B cell (primary cell): ENCODE results near the gene CDK6. TPM values are rescaled to one million over a fixed set of nuclear protein-coding genes. Genes with fewer than 3 reads are reported as not detected.

ENCODE experiments used
- ATAC-seq: fragments of 200-7000 bp; cut with Tn5 transposase; one replicate; pipeline ENCODE4 v1.10.0; 2021; ENCODE audit warnings: low read depth, mild to moderate bottlenecking, moderate number of reproducible peaks, moderate library complexity
- CTCF ChIA-PET: fragments of 350-600 bp; sonication (Branson Sonifier 250); formaldehyde crosslinking; loops from one replicate; lab custom pipeline; 2021; ENCODE audit warnings: antibody characterized with exemption, inconsistent platforms; lab: Charles Lee
- POLR2A ChIA-PET: fragments of 350-600 bp; sonication (Branson Sonifier 250); formaldehyde crosslinking; loops from one replicate; lab custom pipeline; 2021; ENCODE audit warnings: antibody characterized with exemption; lab: Charles Lee
- DNase-seq: peaks from one replicate; pipeline ENCODE4 v3.0.0; 2013
- H2AFZ ChIP-seq: 2 replicates; pipeline ENCODE4 v1.6.1; 2012; ENCODE audit warnings: mild to moderate bottlenecking, low read depth, low read length; ENCODE audit not compliant: insufficient read depth, poor library complexity, severe bottlenecking
- H3K27ac ChIP-seq, 2 donors: 1 replicate in 1 of 2; 2 replicates in 1 of 2; pipeline ENCODE4 v1.5.1; 2012 to 2013; ENCODE audit warnings: low read length in 2 of 2, mild to moderate bottlenecking in 2 of 2, moderate library complexity in 1 of 2
- H3K27me3 ChIP-seq, 4 experiments: fragments of 200-600 bp in 1 of 4; sonication (generic) in 1 of 4; replicated peaks in 1 of 4; 1 replicate in 2 of 4; 2 replicates in 2 of 4; pipeline versions ENCODE4 v1.6.1 to v1.7.0; 2013 to 2016; ENCODE audit warnings: low read length in 3 of 4, mild to moderate bottlenecking in 2 of 4, mixed read lengths in 1 of 4, moderate library complexity in 1 of 4; ENCODE audit not compliant: insufficient read depth in 4 of 4, control insufficient read depth in 3 of 4; ENCODE audit errors: control extremely low read depth in 1 of 4
- H3K36me3 ChIP-seq, 2 experiments: replicated peaks in 1 of 2; 1 replicate in 1 of 2; 2 replicates in 1 of 2; pipeline versions ENCODE4 v1.6.1 to v1.7.1; 2013; ENCODE audit warnings: low read length in 1 of 2; ENCODE audit not compliant: insufficient read depth in 2 of 2, control insufficient read depth in 1 of 2; ENCODE audit errors: control extremely low read depth in 1 of 2, extremely low read depth in 1 of 2
- H3K4me1 ChIP-seq, 2 donors: fragments of 200-600 bp in 1 of 2; sonication (generic) in 1 of 2; 1 replicate in 1 of 2; 2 replicates in 1 of 2; pipeline versions ENCODE4 v1.5.1 to v1.6.1; 2013 to 2017; ENCODE audit warnings: low read length in 2 of 2; ENCODE audit not compliant: control insufficient read depth in 2 of 2, insufficient read depth in 2 of 2
- H3K4me2 ChIP-seq: replicated peaks from 2 replicates; pipeline ENCODE3; 2012; ENCODE audit warnings: mild to moderate bottlenecking, low read depth, low read length; ENCODE audit not compliant: poor library complexity, severe bottlenecking
- H3K4me3 ChIP-seq, 5 experiments: fragments of 200-600 bp in 1 of 5; sonication (generic) in 1 of 5; 1 replicate in 3 of 5; 2 replicates in 2 of 5; pipeline versions ENCODE4 v1.5.1 to v1.7.0; 2011 to 2016; ENCODE audit warnings: low read length in 4 of 5, mild to moderate bottlenecking in 4 of 5, low read depth in 2 of 5, control low read depth in 1 of 5, moderate library complexity in 1 of 5; ENCODE audit not compliant: insufficient read depth in 1 of 5; ENCODE audit errors: control extremely low read depth in 1 of 5, extremely low read depth in 1 of 5
- H3K79me2 ChIP-seq: fragments of 200-600 bp; sonication (generic); one replicate; pipeline ENCODE4 v1.6.0; 2016; ENCODE audit warnings: low read length; ENCODE audit not compliant: control insufficient read depth, insufficient read depth
- H3K9ac ChIP-seq: fragments of 200-600 bp; sonication (generic); 2 replicates; pipeline ENCODE4 v1.6.1; 2017; ENCODE audit warnings: mild to moderate bottlenecking, low read length, moderate library complexity
- H3K9me3 ChIP-seq, 3 donors: one replicate each; pipeline versions ENCODE4 v1.6.1 to v1.7.1; 2013; ENCODE audit warnings: low read length in 2 of 3; ENCODE audit not compliant: control insufficient read depth in 2 of 3, insufficient read depth in 1 of 3; ENCODE audit errors: control extremely low read depth in 1 of 3
- H4K20me1 ChIP-seq: 2 replicates; pipeline ENCODE4 v1.6.0; 2012; ENCODE audit warnings: mild to moderate bottlenecking, low read length; ENCODE audit not compliant: insufficient read depth, control insufficient read depth, poor library complexity, severe bottlenecking
- H3K27ac Mint-ChIP-seq: one replicate; pipeline ENCODE4 v1.8.0; 2021; ENCODE audit warnings: mixed read lengths
- H3K27me3 Mint-ChIP-seq: one replicate; pipeline ENCODE4 v1.8.0; 2021; ENCODE audit warnings: mixed read lengths
- H3K4me1 Mint-ChIP-seq: one replicate; pipeline ENCODE4 v1.8.0; 2021; ENCODE audit warnings: mixed read lengths
- H3K4me3 Mint-ChIP-seq: one replicate; pipeline ENCODE4 v1.8.0; 2021; ENCODE audit warnings: mixed read lengths
- H3K9me3 Mint-ChIP-seq: one replicate; pipeline ENCODE4 v1.8.0; 2022; ENCODE audit warnings: mixed read lengths; ENCODE audit not compliant: insufficient read depth
- CTCF ChIP-seq: fragments of 200-600 bp; IDR thresholded peaks from one replicate; pipeline ENCODE4 v1.8.0; 2022; ENCODE audit warnings: antibody characterized with exemption, mild to moderate bottlenecking
- EZH2 ChIP-seq: IDR thresholded peaks from 2 replicates; pipeline ENCODE4 v1.6.1; 2012; ENCODE audit warnings: borderline replicate concordance, low read depth, mild to moderate bottlenecking, moderate library complexity, low read length; ENCODE audit not compliant: insufficient read depth, poor library complexity, severe bottlenecking
- WGBS: methylation state at CpG from one replicate; pipeline ENCODE4 v1.1.5; 2013; ENCODE audit warnings: missing lambda C conversion rate; ENCODE audit not compliant: insufficient coverage; 5-methylcytosine and 5-hydroxymethylcytosine counted together
- intact Hi-C: fragments of 100-400 bp; cut with micrococcal nuclease; formaldehyde crosslinking; loops from one replicate; pipeline ENCODE4 v1.10.0; 2022
- polyA plus RNA-seq: library from polyadenylated mRNA; depleted of rRNA; stranded (reverse); fragments of >200 nt; gene quantifications from 2 replicates; pipeline ENCODE4 v1.2.3, GENCODE V29; 2012
- total RNA-seq, 2 donors: library from RNA; stranded (reverse); fragments of 120-200 nt in 1 of 2; gene quantifications; 1 replicate in 1 of 2; 2 replicates in 1 of 2; pipeline versions ENCODE4 v1.2.3 to v1.2.4, GENCODE V29; 2013 to 2022

CDK6 gene
- total and polyA plus RNA-seq, 2 donors (not counting 1 experiment from before 2014, with no cell fraction given): 3.0 to 14.6 TPM

- Mint-ChIP-seq H3K9me3 (no peaks in the 10 kb centered on the region), H3K4me3 (no peak overlapping the region), H3K27me3 (no peaks in the 10 kb centered on the region), H3K27ac (no peak overlapping the region), H3K4me1 (no peaks in the 10 kb centered on the region)
- H3K27ac ChIP-seq: no peak overlapping the region
- no peaks in the 10 kb centered on the region for H4K20me1 ChIP-seq
- ATAC-seq: no peak
- no peaks in the 10 kb centered on the region for H3K4me1 ChIP-seq
- CTCF ChIA-PET: no interaction called here
- no peaks in the 10 kb centered on the region for H3K27me3 ChIP-seq
- no peak overlapping the region for H3K4me3 ChIP-seq
- intact Hi-C loops: no loop called here
- POLR2A ChIA-PET: no interaction called here
- no peaks in the 10 kb centered on the region for H3K36me3 ChIP-seq
- no peaks in the 10 kb centered on the region for H3K79me2 ChIP-seq
- no peaks in the 10 kb centered on the region for H3K9me3 ChIP-seq
- H2AFZ ChIP-seq: no peak overlapping the region
- no peak for DNase-seq
- TF ChIP-seq EZH2: no peak
- TF ChIP-seq CTCF: no peak
- no peak overlapping the region for H3K4me2 ChIP-seq
- H3K9ac ChIP-seq: no peak overlapping the region
- WGBS: 100% methylated on average over 1 of the region's 2 CpGs
Observed at GRCh38 chr7:92709150-92709549, 127.2 kb downstream of the CDK6 start.

- no peak for DNase-seq
- Histone ChIP-seq H3K27me3 (no peaks in the 10 kb centered on the region), H3K36me3 (no peaks in the 10 kb centered on the region), H3K79me2 (no peaks in the 10 kb centered on the region), H3K27ac (no peak overlapping the region), H3K4me3 (no peak overlapping the region), H3K9ac (no peak overlapping the region), H3K4me1 (no peaks in the 10 kb centered on the region), H3K9me3 (no peaks in the 10 kb centered on the region), H4K20me1 (no peaks in the 10 kb centered on the region), H2AFZ (no peak overlapping the region), H3K4me2 (no peak overlapping the region)
- TF ChIP-seq EZH2 (no peak), CTCF (no peak)
- no peak for ATAC-seq
- Mint-ChIP-seq H3K4me1 (no peaks in the 10 kb centered on the region), H3K27me3 (no peaks in the 10 kb centered on the region), H3K9me3 (no peaks in the 10 kb centered on the region), H3K4me3 (no peak overlapping the region), H3K27ac (no peak overlapping the region)
- no CpG with 5 or more reads among the region's 5 CpGs for WGBS
- intact Hi-C loops: no loop called here
- CTCF ChIA-PET: no interaction called here
- POLR2A ChIA-PET: no interaction called here
Observed at GRCh38 chr7:92708111-92709042, 128.0 kb downstream of the CDK6 start.
